HEK293 (cell line): ENCODE measurements around the gene SURF4.

Source experiments
- CTCF ChIP-seq: fragments of 450-650 bp; formaldehyde crosslinking; IDR thresholded peaks from 2 replicates; pipeline ENCODE4 v1.5.1; 2016; ENCODE audit warnings: missing biosample characterization, missing genetic modification characterization
- REST ChIP-seq: fragments of 450-650 bp; formaldehyde crosslinking; IDR thresholded peaks from 2 replicates; pipeline ENCODE4 v1.5.1; 2016; ENCODE audit warnings: missing biosample characterization, missing genetic modification characterization

- TF ChIP-seq CTCF (no peak), REST (tag by site-specific recombination) (no peak)
These were observed 30.3 kb downstream of the SURF4 start for GRCh38 chr9:133345596-133345995.
